Urinary bladder (tissue), 4 donors: ENCODE results near the gene ALX3. TPM values are rescaled to one million over a fixed set of nuclear protein-coding genes. Genes with fewer than 3 reads are reported as not detected.

Experiments
- DNase-seq: peaks from one replicate; pipeline ENCODE4 v3.0.0-alpha.2; 2015; ENCODE audit errors: extremely low spot score
- H3K27ac ChIP-seq: one replicate; pipeline ENCODE4 v1.5.1; 2013; ENCODE audit warnings: low read depth, mild to moderate bottlenecking, moderate library complexity
- H3K36me3 ChIP-seq: one replicate; pipeline ENCODE4 v1.6.1; 2013; ENCODE audit warnings: mild to moderate bottlenecking, moderate library complexity; ENCODE audit not compliant: insufficient read depth
- H3K4me1 ChIP-seq: one replicate; pipeline ENCODE4 v1.6.1; 2013; ENCODE audit warnings: mild to moderate bottlenecking, moderate library complexity; ENCODE audit not compliant: insufficient read depth
- H3K4me3 ChIP-seq: one replicate; pipeline ENCODE4 v1.5.1; 2013; ENCODE audit warnings: low read depth, low read length
- WGBS: extraction: QIAGEN DNeasy Blood & Tissue Kit; methylation state at CpG from one replicate; pipeline ENCODE4 v1.1.7; 2013; 5-methylcytosine and 5-hydroxymethylcytosine counted together
- polyA plus RNA-seq: library from polyadenylated mRNA; stranded (reverse); fragments of 200-250 nt; gene quantifications from one replicate; pipeline ENCODE4 v1.2.3, GENCODE V29; 2013
- total RNA-seq: library from RNA; depleted of rRNA; stranded (reverse); fragments of >200 nt; gene quantifications from one replicate; pipeline ENCODE4 v1.2.3, GENCODE V29; 2014
- donor health status: healthy with polysubstance abuse.
- donor health status: healthy.

ALX3 gene
- total and polyA plus RNA-seq, 2 donors: 0.15 to 0.21 TPM

DNA sequence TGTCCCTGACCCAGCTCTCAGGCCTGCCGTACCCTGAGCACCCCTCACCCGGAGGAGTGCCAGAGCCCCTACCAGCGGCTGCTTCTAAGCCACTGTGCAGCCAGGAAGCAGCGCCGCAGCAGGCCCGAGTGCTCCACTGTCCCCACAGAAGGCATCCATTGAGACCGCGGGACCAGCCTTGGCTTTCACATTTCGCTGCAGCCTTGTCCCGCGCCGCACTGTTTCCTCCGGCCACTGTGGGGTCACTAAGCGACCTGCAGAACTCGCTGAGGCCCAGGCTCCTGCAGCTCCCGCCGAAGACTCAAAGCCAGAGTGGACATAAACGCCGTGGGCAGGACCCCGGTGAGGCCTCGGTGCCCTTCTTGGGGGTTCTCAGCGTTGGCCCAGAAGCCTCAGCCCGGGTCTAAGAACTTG lies 3.0 kb downstream of the ALX3 start:
- WGBS: 56% methylated on average over 23 of the region's 23 CpGs
- Histone ChIP-seq H3K4me3 (no peak overlapping the region), H3K27ac (no peak overlapping the region), H3K4me1 (no peaks in the 10 kb centered on the region), H3K36me3 (no peaks in the 10 kb centered on the region)
- no peak for DNase-seq

DNA sequence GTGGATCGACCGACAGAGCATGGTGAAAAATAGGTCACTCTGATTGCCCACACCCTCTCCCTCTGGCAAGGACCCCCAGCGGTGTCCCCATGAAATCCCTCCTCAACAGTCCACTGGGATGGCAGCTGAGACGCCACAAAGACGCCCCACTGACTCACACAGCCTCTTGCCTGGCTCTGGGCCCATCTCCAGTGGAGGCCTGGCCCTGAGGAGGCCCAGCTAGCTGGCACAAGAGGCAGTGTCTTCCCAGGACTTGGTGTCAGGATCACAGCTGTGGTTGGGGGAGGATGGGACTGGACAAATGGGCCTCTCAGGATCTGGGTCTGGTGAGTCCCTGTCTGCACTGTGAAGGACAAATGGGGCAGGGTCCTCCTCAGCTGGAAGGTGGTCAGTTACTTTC lies 4.6 kb downstream of the ALX3 start:
- Histone ChIP-seq H3K36me3 (no peaks in the 10 kb centered on the region), H3K27ac (no peak overlapping the region), H3K4me1 (no peaks in the 10 kb centered on the region), H3K4me3 (no peak overlapping the region)
- no peak for DNase-seq
- WGBS: 85% methylated on average over 5 of the region's 5 CpGs

GRCh38 chr1:110064576-110065337 lies 5.7 kb downstream of the ALX3 start:
- Histone ChIP-seq H3K4me3 (no peak overlapping the region), H3K36me3 (no peaks in the 10 kb centered on the region), H3K4me1 (no peaks in the 10 kb centered on the region), H3K27ac (no peak overlapping the region)
- WGBS: 85% methylated on average over 18 of the region's 18 CpGs
- DNase-seq: no peak

- H3K36me3 ChIP-seq: no peaks in the 10 kb centered on the region
- H3K27ac ChIP-seq: no peak overlapping the region
- WGBS: 60% methylated on average over 4 of the region's 4 CpGs
- H3K4me1 ChIP-seq: no peaks in the 10 kb centered on the region
- H3K4me3 ChIP-seq: no peak overlapping the region
- no peak for DNase-seq
These were observed 6.7 kb downstream of the ALX3 start for GRCh38 chr1:110063781-110064180.

DNA sequence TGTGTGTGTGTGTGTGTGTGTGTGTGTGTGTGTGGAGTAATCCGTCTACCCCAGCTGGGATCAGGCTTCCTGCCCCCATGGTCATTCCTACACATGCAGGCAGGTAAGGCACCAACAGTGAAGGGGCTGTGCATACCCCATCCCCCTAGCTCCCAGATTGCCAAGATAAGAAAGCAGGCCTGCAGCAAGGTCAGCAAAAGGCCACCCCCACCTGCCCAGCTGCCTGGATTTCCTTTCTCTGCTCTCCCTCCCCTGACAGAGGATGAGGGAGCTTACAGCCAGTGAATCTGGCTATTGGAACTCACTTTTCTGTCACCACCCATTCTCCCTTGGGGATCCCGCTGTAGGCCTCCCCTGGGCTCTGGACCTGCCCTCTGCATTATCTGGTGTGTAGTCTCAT lies 7.9 kb downstream of the ALX3 start:
- Histone ChIP-seq H3K4me1 (no peaks in the 10 kb centered on the region), H3K27ac (no peak overlapping the region), H3K36me3 (peaks cover under 1% of the 10 kb centered on the region), H3K4me3 (no peak overlapping the region)
- DNase-seq: no peak
- 83% methylated on average over 2 of the region's 2 CpGs for WGBS

DNA sequence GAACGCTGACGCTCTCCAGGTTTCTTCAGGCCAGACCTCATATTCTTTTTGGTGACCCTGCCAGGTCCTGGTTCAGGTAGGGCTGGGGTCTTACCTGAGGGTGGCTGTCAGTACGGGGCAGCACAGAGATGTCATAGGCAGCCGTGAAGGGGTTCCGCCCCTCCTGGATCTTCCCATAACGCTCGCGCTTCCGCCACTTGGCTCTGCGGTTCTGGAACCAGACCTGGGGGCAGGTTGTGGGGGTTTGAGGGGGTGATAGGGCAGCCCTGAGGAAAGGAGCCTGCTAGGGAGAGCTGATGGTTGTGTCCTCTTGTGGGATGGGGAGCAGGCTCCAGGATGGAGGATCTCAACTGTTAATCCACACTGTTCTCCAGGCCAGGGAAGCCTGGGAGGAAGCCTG lies 9.1 kb downstream of the ALX3 start:
- Histone ChIP-seq H3K36me3 (peaks cover 2% of the 10 kb centered on the region), H3K27ac (no peak overlapping the region), H3K4me3 (no peak overlapping the region), H3K4me1 (no peaks in the 10 kb centered on the region)
- DNase-seq: no peak
- 92% methylated on average over 10 of the region's 10 CpGs for WGBS

DNA sequence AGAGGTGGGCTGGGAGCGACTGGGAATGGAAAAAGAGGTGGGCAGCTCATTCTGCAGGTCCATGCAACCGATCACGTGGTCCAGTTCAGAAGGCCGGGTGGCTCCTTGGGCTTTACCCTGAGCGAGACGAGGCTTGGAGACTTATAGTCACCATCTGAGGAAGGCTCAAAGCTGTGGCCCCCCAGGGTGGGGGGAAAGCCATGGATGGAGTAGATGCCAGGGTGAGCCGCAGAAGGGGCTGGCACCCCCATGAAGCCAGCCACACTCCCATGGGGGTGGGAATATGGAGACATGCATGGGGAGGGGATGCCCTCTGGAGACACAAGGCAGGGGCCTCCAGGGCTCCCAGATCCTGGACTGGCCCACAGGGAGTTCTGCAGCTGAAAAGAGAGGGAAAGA lies 9.8 kb downstream of the ALX3 start:
- no peaks in the 10 kb centered on the region for H3K4me1 ChIP-seq
- H3K4me3 ChIP-seq: no peak overlapping the region
- 90% methylated on average over 7 of the region's 7 CpGs for WGBS
- no peak for DNase-seq
- H3K27ac ChIP-seq: no peak overlapping the region
- peaks cover 2% of the 10 kb centered on the region for H3K36me3 ChIP-seq

DNA sequence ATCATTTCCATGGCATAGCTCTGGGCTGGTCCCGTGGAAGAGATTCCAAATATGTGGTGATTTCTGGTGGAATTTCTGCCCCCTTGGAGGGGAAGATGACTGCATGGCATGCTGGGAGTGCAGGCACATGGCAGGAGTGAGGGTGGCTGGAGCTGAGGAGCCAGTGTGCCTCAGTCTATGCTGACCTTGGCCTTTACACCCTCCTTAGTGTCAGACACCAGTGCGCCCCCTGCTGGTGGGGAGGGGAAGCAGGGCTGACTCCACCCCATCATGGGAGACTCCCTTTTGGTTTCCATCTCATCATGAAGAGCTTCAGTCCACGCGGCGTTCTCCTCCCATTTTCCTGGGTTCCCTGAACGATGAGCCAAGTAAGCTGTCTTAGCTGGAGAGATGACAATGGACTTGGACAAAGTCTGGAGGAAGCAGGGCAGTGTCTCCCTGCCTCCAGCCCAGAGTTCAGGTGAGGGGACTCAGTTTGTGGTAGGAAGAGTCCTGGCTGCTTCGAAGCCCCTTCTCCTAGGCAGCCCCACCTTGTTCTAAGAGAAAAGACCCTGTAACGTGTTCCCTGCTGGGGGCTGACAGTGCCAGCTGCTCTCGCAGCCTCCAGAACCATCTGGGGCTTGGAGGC lies 10.3 kb downstream of the ALX3 start:
- no peak for DNase-seq
- Histone ChIP-seq H3K27ac (no peak overlapping the region), H3K36me3 (peaks cover 2% of the 10 kb centered on the region), H3K4me3 (no peak overlapping the region), H3K4me1 (no peaks in the 10 kb centered on the region)
- 86% methylated on average over 9 of the region's 9 CpGs for WGBS

GRCh38 chr1:110059133-110059863 lies 11.2 kb downstream of the ALX3 start:
- DNase-seq: no peak
- Histone ChIP-seq H3K4me3 (no peak overlapping the region), H3K36me3 (peaks cover 2% of the 10 kb centered on the region), H3K4me1 (no peaks in the 10 kb centered on the region), H3K27ac (no peak overlapping the region)
- 68% methylated on average over 6 of the region's 6 CpGs for WGBS

DNA sequence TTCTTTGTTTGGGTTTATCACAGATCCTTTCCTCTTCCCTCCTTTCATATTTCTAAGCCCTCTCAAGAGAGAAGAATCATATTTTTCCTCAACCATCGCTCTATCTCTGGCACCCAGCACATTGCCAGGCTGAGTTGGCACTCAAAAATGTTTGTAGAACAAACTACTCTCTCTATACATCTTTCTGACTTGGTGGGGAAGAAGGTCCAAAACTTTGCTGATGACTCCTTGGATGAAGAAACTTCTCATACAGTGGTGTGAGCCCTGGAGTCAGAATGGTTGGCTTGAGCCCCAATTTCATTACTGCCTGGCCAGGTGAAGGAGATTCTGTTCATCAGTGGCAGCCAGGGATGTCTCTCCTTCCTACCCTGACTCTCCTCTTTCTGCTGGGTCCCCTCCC lies 11.9 kb downstream of the ALX3 start:
- 64% methylated on average over 1 of the region's 1 CpG for WGBS
- H3K4me3 ChIP-seq: no peak overlapping the region
- DNase-seq: no peak
- H3K27ac ChIP-seq: no peak overlapping the region
- H3K4me1 ChIP-seq: no peaks in the 10 kb centered on the region
- H3K36me3 ChIP-seq: peaks cover 2% of the 10 kb centered on the region

DNA sequence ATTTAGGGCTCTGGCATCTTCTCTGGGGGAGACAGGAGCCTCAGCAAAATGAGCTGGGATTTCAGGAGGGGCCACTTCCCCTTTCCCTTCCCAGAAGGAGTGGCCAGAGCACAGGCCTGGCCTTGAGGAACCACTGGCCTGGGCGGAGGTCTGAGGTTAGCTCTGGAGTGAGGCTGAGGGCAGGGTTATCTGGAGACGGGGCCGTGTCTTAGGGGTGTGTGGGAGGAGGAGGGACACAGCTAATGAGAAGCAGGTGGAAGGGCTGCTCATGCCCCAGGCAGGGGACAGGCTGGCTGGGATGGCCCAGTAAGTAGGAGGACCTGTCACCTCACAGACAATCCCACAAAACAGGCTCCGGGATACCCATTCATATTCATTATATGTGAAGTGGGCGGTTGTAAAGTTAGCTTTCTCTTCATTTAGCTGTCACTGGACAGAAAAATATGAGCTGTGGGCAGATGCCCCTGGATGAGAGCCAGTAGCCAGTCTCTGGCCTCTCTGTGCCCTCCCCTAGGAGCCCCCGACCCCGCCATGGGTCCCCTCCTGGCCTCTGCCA lies 12.4 kb downstream of the ALX3 start:
- Histone ChIP-seq H3K27ac (no peak overlapping the region), H3K36me3 (peaks cover 2% of the 10 kb centered on the region), H3K4me3 (no peak overlapping the region), H3K4me1 (no peaks in the 10 kb centered on the region)
- WGBS: 61% methylated on average over 7 of the region's 7 CpGs
- DNase-seq: no peak

GRCh38 chr1:110056776-110057175 lies 13.7 kb downstream of the ALX3 start:
- peaks cover 4% of the 10 kb centered on the region for H3K36me3 ChIP-seq
- WGBS: 77% methylated on average over 3 of the region's 3 CpGs
- no peak overlapping the region for H3K4me3 ChIP-seq
- no peaks in the 10 kb centered on the region for H3K4me1 ChIP-seq
- no peak overlapping the region for H3K27ac ChIP-seq
- no peak for DNase-seq

DNA sequence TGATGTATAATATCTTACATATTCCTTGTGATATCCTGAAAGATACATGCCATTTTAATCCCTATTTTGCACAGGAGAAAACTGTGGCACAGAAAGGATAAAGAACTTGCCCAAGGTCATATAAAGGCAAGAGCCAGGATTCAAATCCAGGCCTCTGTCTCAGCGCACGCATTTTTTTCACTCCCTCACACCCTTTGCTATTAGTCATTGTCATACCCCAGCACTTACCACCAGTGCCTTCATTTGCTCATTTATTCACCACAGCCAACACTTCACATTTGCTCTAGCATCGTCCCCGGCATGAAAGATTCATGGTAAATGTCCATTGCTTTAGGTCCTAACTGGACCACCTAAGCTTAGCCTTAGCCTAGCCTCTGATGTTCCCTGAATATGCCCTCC lies 14.2 kb downstream of the ALX3 start:
- Histone ChIP-seq H3K27ac (no peak overlapping the region), H3K4me3 (no peak overlapping the region), H3K36me3 (peaks cover 6% of the 10 kb centered on the region), H3K4me1 (no peaks in the 10 kb centered on the region)
- no peak for DNase-seq
- 92% methylated on average over 4 of the region's 4 CpGs for WGBS
